Stomach (tissue), 4 donors: ENCODE measurements around the gene GRM4.

Source experiments
- EP300 ChIP-seq: sonication (generic); formaldehyde crosslinking; IDR thresholded peaks from one replicate; pipeline ENCODE4 v1.6.1; 2017; ENCODE audit warnings: antibody characterized with exemption
- POLR2A ChIP-seq, 4 donors: fragments of 450-650 bp; IDR thresholded peaks; one replicate each; pipeline ENCODE4 v1.6.1; 2016; ENCODE audit warnings: antibody characterized with exemption in 4 of 4, control low read depth in 2 of 4, mild to moderate bottlenecking in 1 of 4, moderate library complexity in 1 of 4
- POLR2AphosphoS5 ChIP-seq, 3 donors: sonication (generic); formaldehyde crosslinking; IDR thresholded peaks; one replicate each; pipeline ENCODE4 v1.6.1; 2016; ENCODE audit warnings: antibody characterized with exemption in 3 of 3
- TF ChIP-seq, protein P1 (sequence below), 7 experiments: fragments of 450-650 bp in 4 of 7; fragments of 200-600 bp in 3 of 7; sonication (generic) in 3 of 7; IDR thresholded peaks; one replicate each; pipeline ENCODE4 v1.5.1; 2016 to 2019; ENCODE audit warnings: antibody characterized with exemption in 7 of 7, control low read depth in 2 of 7, mild to moderate bottlenecking in 1 of 7

DNA sequence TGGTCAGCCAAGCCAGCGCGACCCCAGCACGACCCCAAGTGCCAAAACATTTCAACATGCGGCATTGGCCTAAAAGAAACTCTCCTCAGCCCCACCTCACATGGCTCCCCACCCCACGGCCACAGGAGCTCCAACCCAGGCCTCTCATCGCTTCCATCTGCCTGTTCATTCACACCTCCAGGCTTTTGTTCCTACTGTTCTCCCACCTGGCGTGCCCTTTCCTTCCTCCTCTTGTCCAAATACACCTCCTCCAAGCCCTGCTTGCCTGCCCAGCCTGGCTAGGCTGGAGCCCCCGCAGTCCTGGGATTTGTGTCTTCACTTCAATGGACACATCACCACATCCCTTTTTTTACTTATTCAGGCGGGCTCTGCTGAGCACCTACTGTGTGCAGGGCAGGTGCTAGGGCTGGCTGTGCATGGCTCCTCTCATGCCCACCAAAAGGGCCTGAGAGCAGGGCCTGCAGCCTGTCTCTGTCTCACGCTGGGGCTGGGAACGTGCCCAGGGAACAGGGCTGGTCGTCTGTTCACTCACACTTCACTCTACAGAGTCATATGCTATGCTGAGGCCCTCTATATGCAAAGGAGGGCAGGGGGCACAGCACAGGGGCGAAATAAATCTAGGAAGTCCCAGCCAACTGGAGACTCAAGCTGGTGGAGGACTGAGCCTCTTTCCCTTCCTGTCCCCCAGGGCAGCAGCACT is 61.1 kb downstream of the GRM4 start:
- TF ChIP-seq, protein P1, sequence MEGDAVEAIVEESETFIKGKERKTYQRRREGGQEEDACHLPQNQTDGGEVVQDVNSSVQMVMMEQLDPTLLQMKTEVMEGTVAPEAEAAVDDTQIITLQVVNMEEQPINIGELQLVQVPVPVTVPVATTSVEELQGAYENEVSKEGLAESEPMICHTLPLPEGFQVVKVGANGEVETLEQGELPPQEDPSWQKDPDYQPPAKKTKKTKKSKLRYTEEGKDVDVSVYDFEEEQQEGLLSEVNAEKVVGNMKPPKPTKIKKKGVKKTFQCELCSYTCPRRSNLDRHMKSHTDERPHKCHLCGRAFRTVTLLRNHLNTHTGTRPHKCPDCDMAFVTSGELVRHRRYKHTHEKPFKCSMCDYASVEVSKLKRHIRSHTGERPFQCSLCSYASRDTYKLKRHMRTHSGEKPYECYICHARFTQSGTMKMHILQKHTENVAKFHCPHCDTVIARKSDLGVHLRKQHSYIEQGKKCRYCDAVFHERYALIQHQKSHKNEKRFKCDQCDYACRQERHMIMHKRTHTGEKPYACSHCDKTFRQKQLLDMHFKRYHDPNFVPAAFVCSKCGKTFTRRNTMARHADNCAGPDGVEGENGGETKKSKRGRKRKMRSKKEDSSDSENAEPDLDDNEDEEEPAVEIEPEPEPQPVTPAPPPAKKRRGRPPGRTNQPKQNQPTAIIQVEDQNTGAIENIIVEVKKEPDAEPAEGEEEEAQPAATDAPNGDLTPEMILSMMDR (IDR thresholded peaks at IDR 0.05), result no peak
- no peak for TF ChIP-seq EP300
- no peak for TF ChIP-seq POLR2A (IDR thresholded peaks at IDR 0.05)
- TF ChIP-seq POLR2AphosphoS5 (IDR thresholded peaks at IDR 0.05), result no peak
